Measurements from ENCODE around the gene TEX13D.

TEX13D gene

GRCh38 chrX:124335598-124335997, 3.1 kb downstream of the TEX13D start:
- no peak overlapping the region for H3K27ac ChIP-seq (ENCODE audit: insufficient read depth, low read depth, low read length, poor library complexity, severe bottlenecking)
- 87 to 93% methylated on average over 1 of the region's 1 CpG for WGBS, 2 experiments
- no peaks in the 10 kb centered on the region for H3K36me3 ChIP-seq (ENCODE audit: control insufficient read depth, insufficient read depth, low read length)
- no peaks in the 10 kb centered on the region for H3K27me3 ChIP-seq (ENCODE audit: control insufficient read depth, insufficient read depth, low read length, poor library complexity, severe bottlenecking)
- no peak overlapping the region for H3K4me3 ChIP-seq (ENCODE audit: insufficient read depth, low read depth, low read length)
- no peaks in the 10 kb centered on the region for H3K4me1 ChIP-seq (ENCODE audit: control insufficient read depth, insufficient read depth, low read length)
- no peaks in the 10 kb centered on the region for H3K9me3 ChIP-seq (ENCODE audit: control insufficient read depth, low read length)

- WGBS, 2 experiments, result 67 to 86% methylated on average over 1 of the region's 1 CpG
- H3K4me1 ChIP-seq (ENCODE audit: control insufficient read depth, insufficient read depth, low read length), result no peaks in the 10 kb centered on the region
- no peak overlapping the region for H3K4me3 ChIP-seq (ENCODE audit: insufficient read depth, low read depth, low read length)
- H3K9me3 ChIP-seq (ENCODE audit: control insufficient read depth, low read length), result no peaks in the 10 kb centered on the region
- H3K27ac ChIP-seq (ENCODE audit: insufficient read depth, low read depth, low read length, poor library complexity, severe bottlenecking), result no peak overlapping the region
- no peaks in the 10 kb centered on the region for H3K36me3 ChIP-seq (ENCODE audit: control insufficient read depth, insufficient read depth, low read length)
- H3K27me3 ChIP-seq (ENCODE audit: control insufficient read depth, insufficient read depth, low read length, poor library complexity, severe bottlenecking), result no peaks in the 10 kb centered on the region
Observed at GRCh38 chrX:124337916-124338315, 5.5 kb downstream of the TEX13D start.

- no peaks in the 10 kb centered on the region for H3K4me1 ChIP-seq (ENCODE audit: control insufficient read depth, insufficient read depth, low read length)
- H3K27ac ChIP-seq (ENCODE audit: insufficient read depth, low read depth, low read length, poor library complexity, severe bottlenecking), result no peak overlapping the region
- no peaks in the 10 kb centered on the region for H3K36me3 ChIP-seq (ENCODE audit: control insufficient read depth, insufficient read depth, low read length)
- no peak overlapping the region for H3K4me3 ChIP-seq (ENCODE audit: insufficient read depth, low read depth, low read length)
- no peaks in the 10 kb centered on the region for H3K9me3 ChIP-seq (ENCODE audit: control insufficient read depth, low read length)
- no peaks in the 10 kb centered on the region for H3K27me3 ChIP-seq (ENCODE audit: control insufficient read depth, insufficient read depth, low read length, poor library complexity, severe bottlenecking)
- 91 to 96% methylated on average over 5 to 6 of the region's 6 CpGs for WGBS, 2 experiments
Observed at GRCh38 chrX:124338733-124339514, 6.5 kb downstream of the TEX13D start.

- no peaks in the 10 kb centered on the region for H3K36me3 ChIP-seq (ENCODE audit: control insufficient read depth, insufficient read depth, low read length)
- H3K27me3 ChIP-seq (ENCODE audit: control insufficient read depth, insufficient read depth, low read length, poor library complexity, severe bottlenecking), result no peaks in the 10 kb centered on the region
- no peaks in the 10 kb centered on the region for H3K4me1 ChIP-seq (ENCODE audit: control insufficient read depth, insufficient read depth, low read length)
- WGBS, 2 experiments, result 73 to 76% methylated on average over 4 to 5 of the region's 7 CpGs
- H3K4me3 ChIP-seq (ENCODE audit: insufficient read depth, low read depth, low read length), result no peak overlapping the region
- H3K27ac ChIP-seq (ENCODE audit: insufficient read depth, low read depth, low read length, poor library complexity, severe bottlenecking), result no peak overlapping the region
- no peaks in the 10 kb centered on the region for H3K9me3 ChIP-seq (ENCODE audit: control insufficient read depth, low read length)
Observed at GRCh38 chrX:124341396-124342132, 9.1 kb downstream of the TEX13D start.

- H3K27ac ChIP-seq (ENCODE audit: insufficient read depth, low read depth, low read length, poor library complexity, severe bottlenecking), result no peak overlapping the region
- WGBS, 2 experiments, result 94 to 96% methylated on average over 3 to 7 of the region's 7 CpGs
- H3K36me3 ChIP-seq (ENCODE audit: control insufficient read depth, insufficient read depth, low read length), result no peaks in the 10 kb centered on the region
- H3K4me1 ChIP-seq (ENCODE audit: control insufficient read depth, insufficient read depth, low read length), result no peaks in the 10 kb centered on the region
- H3K9me3 ChIP-seq (ENCODE audit: control insufficient read depth, low read length), result no peaks in the 10 kb centered on the region
- H3K27me3 ChIP-seq (ENCODE audit: control insufficient read depth, insufficient read depth, low read length, poor library complexity, severe bottlenecking), result no peaks in the 10 kb centered on the region
- H3K4me3 ChIP-seq (ENCODE audit: insufficient read depth, low read depth, low read length), result no peak overlapping the region
Observed at GRCh38 chrX:124342174-124342867, 9.9 kb downstream of the TEX13D start.

- H3K36me3 ChIP-seq (ENCODE audit: control insufficient read depth, insufficient read depth, low read length), result no peaks in the 10 kb centered on the region
- H3K4me3 ChIP-seq (ENCODE audit: insufficient read depth, low read depth, low read length), result no peak overlapping the region
- no peaks in the 10 kb centered on the region for H3K9me3 ChIP-seq (ENCODE audit: control insufficient read depth, low read length)
- H3K4me1 ChIP-seq (ENCODE audit: control insufficient read depth, insufficient read depth, low read length), result no peaks in the 10 kb centered on the region
- no peak overlapping the region for H3K27ac ChIP-seq (ENCODE audit: insufficient read depth, low read depth, low read length, poor library complexity, severe bottlenecking)
- H3K27me3 ChIP-seq (ENCODE audit: control insufficient read depth, insufficient read depth, low read length, poor library complexity, severe bottlenecking), result no peaks in the 10 kb centered on the region
Observed at GRCh38 chrX:124343016-124343415, 10.6 kb downstream of the TEX13D start.

GRCh38 chrX:124344246-124344645, 11.8 kb downstream of the TEX13D start:
- Histone ChIP-seq H3K4me3 (ENCODE audit: insufficient read depth, low read depth, low read length) (no peak overlapping the region), H3K27ac (ENCODE audit: insufficient read depth, low read depth, low read length, poor library complexity, severe bottlenecking) (no peak overlapping the region), H3K4me1 (ENCODE audit: control insufficient read depth, insufficient read depth, low read length) (no peaks in the 10 kb centered on the region), H3K27me3 (ENCODE audit: control insufficient read depth, insufficient read depth, low read length, poor library complexity, severe bottlenecking) (no peaks in the 10 kb centered on the region), H3K36me3 (ENCODE audit: control insufficient read depth, insufficient read depth, low read length) (no peaks in the 10 kb centered on the region), H3K9me3 (ENCODE audit: control insufficient read depth, low read length) (no peaks in the 10 kb centered on the region)
- WGBS, 2 experiments, result 86 to 92% methylated on average over 2 to 3 of the region's 4 CpGs

- H3K9me3 ChIP-seq (ENCODE audit: control insufficient read depth, low read length), result no peaks in the 10 kb centered on the region
Observed at GRCh38 chrX:124346117-124346876, 13.8 kb downstream of the TEX13D start, which contains the start of gene SH2D1A. TSS of gene SH2D1A (plus strand) at chrX:124346563. CDS start at chrX:124346643, 80 bp downstream.

GRCh38 chrX:124346877-124347241, 14.4 kb downstream of the TEX13D start:
- H3K4me3 ChIP-seq (ENCODE audit: insufficient read depth, low read depth, low read length), result no peak overlapping the region
- H3K9me3 ChIP-seq (ENCODE audit: control insufficient read depth, low read length), result no peaks in the 10 kb centered on the region
- H3K36me3 ChIP-seq (ENCODE audit: control insufficient read depth, insufficient read depth, low read length), result no peaks in the 10 kb centered on the region
- H3K27me3 ChIP-seq (ENCODE audit: control insufficient read depth, insufficient read depth, low read length, poor library complexity, severe bottlenecking), result no peaks in the 10 kb centered on the region
- WGBS, 2 experiments, result 92 to 96% methylated on average over 15 of the region's 15 CpGs
- no peak overlapping the region for H3K27ac ChIP-seq (ENCODE audit: insufficient read depth, low read depth, low read length, poor library complexity, severe bottlenecking)
- H3K4me1 ChIP-seq (ENCODE audit: control insufficient read depth, insufficient read depth, low read length), result no peaks in the 10 kb centered on the region

More at GRCh38 chrX:124346117-124346876, 13.8 kb downstream of the TEX13D start, which contains the start of gene SH2D1A:
- no peaks in the 10 kb centered on the region for H3K27me3 ChIP-seq (ENCODE audit: control insufficient read depth, insufficient read depth, low read length, poor library complexity, severe bottlenecking)
- no peak within 1 kb of the TSS for H3K4me3 ChIP-seq (ENCODE audit: insufficient read depth, low read depth, low read length)
- no peaks in the 10 kb centered on the region for H3K36me3 ChIP-seq (ENCODE audit: control insufficient read depth, insufficient read depth, low read length)
- no peaks in the 10 kb centered on the region for H3K4me1 ChIP-seq (ENCODE audit: control insufficient read depth, insufficient read depth, low read length)
- 88 to 90% methylated on average over 19 of the region's 19 CpGs for WGBS, 2 experiments
- H3K27ac ChIP-seq (ENCODE audit: insufficient read depth, low read depth, low read length, poor library complexity, severe bottlenecking), result no peak within 1 kb of the TSS

Data from ectodermal cell (in vitro differentiated cells).